ENCODE data around the gene MFAP4.

MFAP4 gene

DNA sequence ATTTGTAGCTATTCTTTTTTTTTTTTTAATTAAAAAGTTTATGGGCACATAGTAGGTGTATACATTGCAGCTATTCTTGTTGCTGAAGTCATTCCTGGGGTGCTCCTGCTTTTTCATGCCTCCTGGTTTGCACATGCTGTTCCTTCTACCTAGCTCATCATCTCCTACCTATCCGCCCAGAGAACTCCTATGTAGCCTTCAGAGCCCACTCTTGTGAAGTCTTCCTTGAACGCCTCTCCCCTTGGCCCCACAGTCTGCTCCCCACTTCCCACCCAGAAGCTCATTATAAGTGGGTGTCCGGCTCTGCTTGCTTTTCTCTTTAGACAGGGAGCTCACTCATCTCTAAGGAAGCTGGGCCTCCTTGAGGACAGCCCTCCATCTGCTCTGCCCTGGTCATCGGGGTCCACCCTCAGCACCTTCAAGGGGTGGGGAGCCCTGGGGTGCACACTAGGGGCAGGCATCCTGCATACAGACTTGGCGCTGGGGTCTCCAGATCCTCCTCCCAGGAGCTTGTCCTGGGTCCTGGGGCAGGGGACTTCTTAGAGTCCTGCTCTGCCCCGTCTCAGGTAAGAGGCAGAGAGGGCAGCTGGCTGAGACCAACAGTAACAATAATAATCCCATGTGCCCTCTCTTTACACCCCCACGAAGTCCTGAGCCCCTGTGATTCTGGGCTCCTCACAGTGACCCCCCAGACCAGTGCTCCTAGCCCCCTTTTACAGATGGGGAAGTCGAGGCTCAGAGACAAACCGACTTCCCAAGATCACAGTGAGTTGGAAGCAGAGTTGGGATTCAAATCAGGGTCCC lies 21.0 kb downstream of the MFAP4 start:
- H3K27me3 ChIP-seq (ENCODE audit: low read length): no peaks in the 10 kb centered on the region
- no peaks in the 10 kb centered on the region for H3K9me2 ChIP-seq (replicated peaks; ENCODE audit: insufficient read depth, low read length)
- H4K20me1 ChIP-seq (ENCODE audit: low read depth, low read length): no peaks in the 10 kb centered on the region; the same call in 1 of the 2 replicates
- H3K36me3 ChIP-seq (ENCODE audit: low read length): no peaks in the 10 kb centered on the region
- H3K9me3 ChIP-seq (ENCODE audit: insufficient read depth, low read length): no peaks in the 10 kb centered on the region
- no peak overlapping the region for H3K4me3 ChIP-seq (ENCODE audit: insufficient read depth, low read length, poor library complexity, severe bottlenecking)
- no peaks in the 10 kb centered on the region for H3K79me2 ChIP-seq (ENCODE audit: insufficient read depth, low read length)
- no peak overlapping the region for H3K27ac ChIP-seq (ENCODE audit: low read depth, low read length)
- no peak overlapping the region for H3K4me2 ChIP-seq (ENCODE audit: low read depth, low read length, poor library complexity, severe bottlenecking)
- no peak overlapping the region for H3K9ac ChIP-seq (ENCODE audit: low read length)
- no peak for TF ChIP-seq EZH2phosphoT487 (conservative IDR thresholded peaks at IDR 0.05; ENCODE audit: low read length)
- TF ChIP-seq, protein P1, sequence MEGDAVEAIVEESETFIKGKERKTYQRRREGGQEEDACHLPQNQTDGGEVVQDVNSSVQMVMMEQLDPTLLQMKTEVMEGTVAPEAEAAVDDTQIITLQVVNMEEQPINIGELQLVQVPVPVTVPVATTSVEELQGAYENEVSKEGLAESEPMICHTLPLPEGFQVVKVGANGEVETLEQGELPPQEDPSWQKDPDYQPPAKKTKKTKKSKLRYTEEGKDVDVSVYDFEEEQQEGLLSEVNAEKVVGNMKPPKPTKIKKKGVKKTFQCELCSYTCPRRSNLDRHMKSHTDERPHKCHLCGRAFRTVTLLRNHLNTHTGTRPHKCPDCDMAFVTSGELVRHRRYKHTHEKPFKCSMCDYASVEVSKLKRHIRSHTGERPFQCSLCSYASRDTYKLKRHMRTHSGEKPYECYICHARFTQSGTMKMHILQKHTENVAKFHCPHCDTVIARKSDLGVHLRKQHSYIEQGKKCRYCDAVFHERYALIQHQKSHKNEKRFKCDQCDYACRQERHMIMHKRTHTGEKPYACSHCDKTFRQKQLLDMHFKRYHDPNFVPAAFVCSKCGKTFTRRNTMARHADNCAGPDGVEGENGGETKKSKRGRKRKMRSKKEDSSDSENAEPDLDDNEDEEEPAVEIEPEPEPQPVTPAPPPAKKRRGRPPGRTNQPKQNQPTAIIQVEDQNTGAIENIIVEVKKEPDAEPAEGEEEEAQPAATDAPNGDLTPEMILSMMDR (IDR thresholded peaks at IDR 0.05; ENCODE audit: insufficient read depth, low read length, poor library complexity, severe bottlenecking): no peak
- 0 out of 2 replicates have a peak, but pooled peaks cover 3% of the 10 kb centered on the region for H3F3A ChIP-seq (ENCODE audit: insufficient read depth)
- no peak overlapping the region for H2AFZ ChIP-seq (ENCODE audit: low read depth, low read length, severe bottlenecking)

DNA sequence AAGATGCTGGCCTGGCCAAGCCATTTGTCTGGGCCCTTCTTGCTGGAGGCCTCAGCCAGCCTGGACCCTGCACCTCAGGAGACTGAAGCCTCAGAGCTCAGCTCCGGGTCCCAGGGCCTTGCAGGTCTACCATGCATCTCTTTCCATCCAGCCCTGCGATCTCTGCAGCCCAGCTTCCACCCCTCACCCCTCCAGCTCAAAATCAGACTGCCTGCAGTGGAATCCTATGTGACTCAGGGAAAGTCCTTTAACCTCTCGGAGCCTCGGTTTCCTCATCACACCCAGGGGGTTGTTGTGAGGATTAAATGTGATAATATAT lies 21.5 kb downstream of the MFAP4 start:
- TF ChIP-seq, protein P1 (IDR thresholded peaks at IDR 0.05; ENCODE audit: insufficient read depth, low read length, poor library complexity, severe bottlenecking): no peak
- no peak for TF ChIP-seq EZH2phosphoT487 (conservative IDR thresholded peaks at IDR 0.05; ENCODE audit: low read length)
- no peaks in the 10 kb centered on the region for H3K36me3 ChIP-seq (ENCODE audit: low read length)

DNA sequence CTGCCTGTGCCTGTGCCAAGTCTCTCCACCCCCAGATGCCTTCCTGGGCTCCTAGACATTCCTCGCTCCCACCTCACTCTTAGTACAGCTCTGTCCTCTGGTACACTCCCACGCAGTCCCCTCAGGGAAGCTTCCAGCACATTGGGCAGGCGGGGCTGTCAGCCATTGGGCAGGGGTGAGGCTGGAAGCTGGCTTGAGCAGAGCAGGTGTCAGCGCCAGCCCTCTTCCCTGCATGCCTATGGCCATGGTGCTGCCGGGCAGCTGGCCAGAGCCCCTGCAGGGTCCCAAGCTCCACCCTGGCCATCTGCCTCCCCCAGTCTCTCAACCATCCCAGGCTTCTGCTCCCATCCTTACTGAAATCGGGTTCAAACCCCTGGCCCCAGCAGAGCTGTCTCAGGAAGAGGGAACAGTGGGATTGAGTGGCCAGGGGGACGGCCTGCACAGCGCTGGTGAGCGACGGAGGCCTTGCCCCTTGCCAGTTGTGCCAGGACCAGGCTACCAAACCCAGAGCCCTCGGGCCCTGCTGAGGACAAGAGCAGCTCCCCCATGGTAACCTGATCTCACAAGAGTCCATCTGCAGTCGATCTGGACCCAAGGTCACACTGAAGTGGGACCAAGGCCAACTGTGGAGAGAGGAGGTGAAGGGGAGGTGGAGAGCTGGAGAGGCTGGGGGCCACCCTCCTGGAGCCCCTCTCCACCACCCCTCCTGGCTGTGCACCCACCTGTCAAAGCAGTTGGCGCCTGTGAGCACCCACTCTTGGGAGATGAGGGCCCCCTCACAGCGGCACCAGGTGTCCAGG lies 22.1 kb downstream of the MFAP4 start:
- Histone ChIP-seq H3K9ac (ENCODE audit: low read length) (no peak overlapping the region), H4K20me1 (ENCODE audit: low read depth, low read length) (no peaks in the 10 kb centered on the region), H3K9me2 (replicated peaks; ENCODE audit: insufficient read depth, low read length) (no peaks in the 10 kb centered on the region), H3K4me2 (ENCODE audit: low read depth, low read length, poor library complexity, severe bottlenecking) (no peak overlapping the region), H3F3A (ENCODE audit: insufficient read depth) (0 out of 2 replicates have a peak, but pooled peaks cover 3% of the 10 kb centered on the region), H3K4me3 (ENCODE audit: insufficient read depth, low read length, poor library complexity, severe bottlenecking) (no peak overlapping the region), H3K27me3 (ENCODE audit: low read length) (no peaks in the 10 kb centered on the region), H3K36me3 (ENCODE audit: low read length) (no peaks in the 10 kb centered on the region), H3K9me3 (ENCODE audit: insufficient read depth, low read length) (no peaks in the 10 kb centered on the region), H2AFZ (ENCODE audit: low read depth, low read length, severe bottlenecking) (no peak overlapping the region), H3K79me2 (ENCODE audit: insufficient read depth, low read length) (no peaks in the 10 kb centered on the region), H3K27ac (ENCODE audit: low read depth, low read length) (no peak overlapping the region)
- TF ChIP-seq EZH2phosphoT487 (conservative IDR thresholded peaks at IDR 0.05; ENCODE audit: low read length): no peak
- TF ChIP-seq, protein P1 (IDR thresholded peaks at IDR 0.05; ENCODE audit: insufficient read depth, low read length, poor library complexity, severe bottlenecking): no peak

More for the DNA sequence above, 21.5 kb downstream of the MFAP4 start:
- Histone ChIP-seq H3K27me3 (ENCODE audit: low read length) (no peaks in the 10 kb centered on the region), H3K4me3 (ENCODE audit: insufficient read depth, low read length, poor library complexity, severe bottlenecking) (no peak overlapping the region), H4K20me1 (ENCODE audit: low read depth, low read length) (no peaks in the 10 kb centered on the region), H3K79me2 (ENCODE audit: insufficient read depth, low read length) (no peaks in the 10 kb centered on the region), H3K9me3 (ENCODE audit: insufficient read depth, low read length) (no peaks in the 10 kb centered on the region), H3K4me2 (ENCODE audit: low read depth, low read length, poor library complexity, severe bottlenecking) (no peak overlapping the region), H3F3A (ENCODE audit: insufficient read depth) (0 out of 2 replicates have a peak, but pooled peaks cover 3% of the 10 kb centered on the region), H2AFZ (ENCODE audit: low read depth, low read length, severe bottlenecking) (no peak overlapping the region), H3K9ac (ENCODE audit: low read length) (no peak overlapping the region), H3K9me2 (replicated peaks; ENCODE audit: insufficient read depth, low read length) (no peaks in the 10 kb centered on the region), H3K27ac (ENCODE audit: low read depth, low read length) (no peak overlapping the region)
